Activated CD4-positive, alpha-beta T cell treated with anti-CD3 and anti-CD28 coated beads, Interleukin-2, amount 10 ng/mL, durations not matched to agents 24 days and 14 days (primary cell): Measurements from ENCODE around the gene NEU3. TPM values are rescaled to one million over a fixed set of nuclear protein-coding genes. Genes with fewer than 3 reads are reported as not detected.
"Not testable (repeated sequence)": the region's sequence is repeated elsewhere in the genome, so short reads cannot be mapped to it uniquely, and the experiment has no call there.

Experiments used
- DNase-seq: peaks from one replicate; pipeline ENCODE4 v3.0.0; 2022
- H3K27ac Mint-ChIP-seq: one replicate; pipeline ENCODE4 v1.8.0; 2022; ENCODE audit warnings: mild to moderate bottlenecking, mixed read lengths
- H3K27me3 Mint-ChIP-seq: one replicate; pipeline ENCODE4 v1.8.0; 2022; ENCODE audit warnings: mixed read lengths
- H3K36me3 Mint-ChIP-seq: one replicate; pipeline ENCODE4 v1.8.0; 2022; ENCODE audit warnings: low read depth, mild to moderate bottlenecking, mixed read lengths
- H3K4me1 Mint-ChIP-seq: one replicate; pipeline ENCODE4 v1.8.0; 2021; ENCODE audit warnings: mixed read lengths
- H3K4me3 Mint-ChIP-seq: one replicate; pipeline ENCODE4 v1.8.0; 2022; ENCODE audit warnings: mild to moderate bottlenecking, moderate library complexity, mixed read lengths
- H3K9me3 Mint-ChIP-seq: one replicate; pipeline ENCODE4 v1.8.0; 2021; ENCODE audit warnings: mixed read lengths
- intact Hi-C: fragments of 100-400 bp; cut with micrococcal nuclease; formaldehyde crosslinking; loops from one replicate; pipeline ENCODE4 v1.15.1; 2023
- total RNA-seq: library from RNA; stranded (reverse); gene quantifications from 2 replicates; pipeline ENCODE4 v1.2.3, GENCODE V29; 2022

The NEU3 gene
- total RNA-seq, 1 donor from 2014 or later = 16.3 TPM

DNA sequence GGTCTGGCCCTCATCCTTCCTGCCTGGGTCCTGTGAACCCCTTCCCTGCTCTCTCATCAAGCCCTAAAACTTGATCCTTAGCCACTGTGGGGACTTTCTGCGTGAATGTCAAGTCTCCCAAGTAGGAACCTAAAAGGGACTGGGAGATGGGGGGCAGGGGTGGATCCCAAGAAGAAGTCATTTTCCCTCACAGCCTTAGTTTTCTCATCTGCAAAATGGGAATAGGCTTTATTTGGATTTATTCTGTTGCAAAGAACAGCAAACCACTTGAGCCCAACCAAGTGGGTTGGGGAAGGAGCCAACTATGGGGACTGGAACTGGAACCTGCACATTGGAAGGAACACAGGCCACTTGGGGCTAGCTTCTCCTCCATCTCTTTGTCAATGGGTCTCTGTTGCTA, 36.8 kb downstream of the NEU3 start:
- no peaks in the 10 kb centered on the region for H3K36me3 Mint-ChIP-seq
- no peak overlapping the region for H3K27ac Mint-ChIP-seq
- H3K4me1 Mint-ChIP-seq = no peaks in the 10 kb centered on the region
- no peaks in the 10 kb centered on the region for H3K9me3 Mint-ChIP-seq
- intact Hi-C loops = no loop called here
- DNase-seq = no peak
- H3K4me3 Mint-ChIP-seq = no peak overlapping the region
- H3K27me3 Mint-ChIP-seq = no peaks in the 10 kb centered on the region

GRCh38 chr11:75028321-75028720, 39.6 kb downstream of the NEU3 start:
- Mint-ChIP-seq H3K4me3 (no peak overlapping the region), H3K27ac (no peak overlapping the region), H3K27me3 (no peaks in the 10 kb centered on the region), H3K36me3 (no peaks in the 10 kb centered on the region), H3K4me1 (no peaks in the 10 kb centered on the region), H3K9me3 (no peaks in the 10 kb centered on the region)
- intact Hi-C loops = no loop called here
- no peak for DNase-seq

GRCh38 chr11:75028724-75029123, 40.0 kb downstream of the NEU3 start:
- Mint-ChIP-seq H3K9me3 (no peaks in the 10 kb centered on the region), H3K36me3 (no peaks in the 10 kb centered on the region), H3K4me1 (no peaks in the 10 kb centered on the region), H3K27me3 (no peaks in the 10 kb centered on the region), H3K4me3 (no peak overlapping the region), H3K27ac (no peak overlapping the region)
- no peak for DNase-seq
- intact Hi-C loops = no loop called here

- Mint-ChIP-seq H3K9me3 (no peaks in the 10 kb centered on the region), H3K27me3 (no peaks in the 10 kb centered on the region), H3K36me3 (no peaks in the 10 kb centered on the region), H3K4me3 (no peak overlapping the region), H3K4me1 (no peaks in the 10 kb centered on the region), H3K27ac (no peak overlapping the region)
- intact Hi-C loops = no loop called here
- no peak for DNase-seq
Measured at GRCh38 chr11:75029836-75030631, 41.3 kb downstream of the NEU3 start.

- DNase-seq = no peak
- no peaks in the 10 kb centered on the region for H3K9me3 Mint-ChIP-seq
- no peaks in the 10 kb centered on the region for H3K36me3 Mint-ChIP-seq
- intact Hi-C loops = no loop called here
- no peak overlapping the region for H3K27ac Mint-ChIP-seq
- no peaks in the 10 kb centered on the region for H3K27me3 Mint-ChIP-seq
- H3K4me1 Mint-ChIP-seq = peaks cover 3% of the 10 kb centered on the region
- H3K4me3 Mint-ChIP-seq = no peak overlapping the region
Measured at GRCh38 chr11:75031224-75031753, 42.6 kb downstream of the NEU3 start.

GRCh38 chr11:75031771-75032549, 43.2 kb downstream of the NEU3 start:
- H3K27ac Mint-ChIP-seq = no peak overlapping the region
- no peaks in the 10 kb centered on the region for H3K36me3 Mint-ChIP-seq
- no peak overlapping the region for H3K4me3 Mint-ChIP-seq
- no peaks in the 10 kb centered on the region for H3K27me3 Mint-ChIP-seq
- intact Hi-C loops = loop anchor here (1.0 kb wide), 1 partner anchor 103 kb away; no protein-coding TSS in a partner anchor
- no peaks in the 10 kb centered on the region for H3K9me3 Mint-ChIP-seq
- DNase-seq = peak; percentile 89
- H3K4me1 Mint-ChIP-seq = peaks cover 3% of the 10 kb centered on the region

- H3K27me3 Mint-ChIP-seq = no peaks in the 10 kb centered on the region
- no peak for DNase-seq
- no peak overlapping the region for H3K27ac Mint-ChIP-seq
- no peak overlapping the region for H3K4me3 Mint-ChIP-seq
- no peaks in the 10 kb centered on the region for H3K36me3 Mint-ChIP-seq
- no peaks in the 10 kb centered on the region for H3K9me3 Mint-ChIP-seq
- intact Hi-C loops = loop anchor here (1.0 kb wide), 1 partner anchor 103 kb away; no protein-coding TSS in a partner anchor
- peaks cover 3% of the 10 kb centered on the region for H3K4me1 Mint-ChIP-seq
Measured at GRCh38 chr11:75032550-75032935, 43.8 kb downstream of the NEU3 start.

- Mint-ChIP-seq H3K36me3 (no peaks in the 10 kb centered on the region), H3K9me3 (no peaks in the 10 kb centered on the region), H3K27me3 (no peaks in the 10 kb centered on the region), H3K4me1 (peaks cover 3% of the 10 kb centered on the region), H3K27ac (no peak overlapping the region), H3K4me3 (no peak overlapping the region)
- intact Hi-C loops = no loop called here
- no peak for DNase-seq
Measured at GRCh38 chr11:75033916-75034315, 45.2 kb downstream of the NEU3 start.

GRCh38 chr11:75035256-75035655, 46.5 kb downstream of the NEU3 start:
- H3K27ac Mint-ChIP-seq = no peak overlapping the region
- no peak for DNase-seq
- H3K9me3 Mint-ChIP-seq = no peaks in the 10 kb centered on the region
- no peaks in the 10 kb centered on the region for H3K27me3 Mint-ChIP-seq
- H3K4me1 Mint-ChIP-seq = peaks cover 3% of the 10 kb centered on the region
- intact Hi-C loops = no loop called here
- H3K36me3 Mint-ChIP-seq = no peaks in the 10 kb centered on the region
- no peak overlapping the region for H3K4me3 Mint-ChIP-seq

GRCh38 chr11:75035911-75036565, 47.3 kb downstream of the NEU3 start:
- no peak overlapping the region for H3K27ac Mint-ChIP-seq

DNA sequence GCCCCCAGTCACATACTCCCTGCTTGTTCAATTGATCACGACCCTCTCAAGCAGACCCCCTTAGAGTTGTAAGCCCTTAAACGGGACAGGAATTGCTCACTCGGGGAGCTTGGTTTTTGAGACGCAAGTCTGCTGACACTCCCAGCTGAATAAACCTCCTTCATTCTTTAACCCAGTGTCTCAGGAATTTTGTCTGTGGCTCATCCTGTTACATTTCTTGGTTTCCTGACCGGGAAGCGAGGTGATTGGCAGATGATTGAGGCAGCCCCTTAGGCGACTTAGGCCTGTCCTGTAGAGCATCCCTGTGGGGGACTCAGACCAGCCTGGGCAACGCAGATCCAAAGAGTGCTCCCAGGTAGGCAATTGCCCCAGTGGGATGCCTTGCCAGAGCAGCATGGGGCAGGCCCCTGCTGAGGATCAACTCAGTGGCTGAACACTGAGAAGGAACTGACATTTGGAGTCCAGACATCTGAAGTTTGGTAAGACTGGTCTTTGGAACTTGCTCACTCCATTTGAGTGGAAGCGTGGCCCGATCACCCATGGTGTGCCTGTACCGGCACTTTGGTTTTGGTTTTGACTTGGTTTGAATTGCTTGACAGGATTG, 51.5 kb downstream of the NEU3 start:
- H3K4me1 Mint-ChIP-seq = peaks cover 3% of the 10 kb centered on the region
- no peaks in the 10 kb centered on the region for H3K9me3 Mint-ChIP-seq
- H3K27me3 Mint-ChIP-seq = peaks cover 17% of the 10 kb centered on the region
- intact Hi-C loops = no loop called here
- DNase-seq = no peak
- H3K4me3 Mint-ChIP-seq = no peak overlapping the region
- no peaks in the 10 kb centered on the region for H3K36me3 Mint-ChIP-seq
- no peak overlapping the region for H3K27ac Mint-ChIP-seq

More at GRCh38 chr11:75035911-75036565, 47.3 kb downstream of the NEU3 start:
- DNase-seq = no peak
- Mint-ChIP-seq H3K36me3 (no peaks in the 10 kb centered on the region), H3K4me3 (no peak overlapping the region), H3K4me1 (peaks cover 3% of the 10 kb centered on the region), H3K27me3 (peaks cover 3% of the 10 kb centered on the region), H3K9me3 (no peaks in the 10 kb centered on the region)
- intact Hi-C loops = no loop called here

- no peak for DNase-seq
- Mint-ChIP-seq H3K4me3 (no peak overlapping the region), H3K36me3 (no peaks in the 10 kb centered on the region), H3K9me3 (no peaks in the 10 kb centered on the region), H3K4me1 (no peaks in the 10 kb centered on the region), H3K27me3 (peaks cover 17% of the 10 kb centered on the region), H3K27ac (no peak overlapping the region)
- intact Hi-C loops = no loop called here
Measured at GRCh38 chr11:75041263-75041662, 52.5 kb downstream of the NEU3 start.

GRCh38 chr11:75041821-75042220, 53.1 kb downstream of the NEU3 start:
- H3K36me3 Mint-ChIP-seq, H3K4me1 Mint-ChIP-seq, intact Hi-C loops, DNase-seq, H3K27ac Mint-ChIP-seq, H3K9me3 Mint-ChIP-seq, H3K4me3 Mint-ChIP-seq: not testable (repeated sequence)
- H3K27me3 Mint-ChIP-seq = peaks cover 17% of the 10 kb centered on the region
